ENCODE data around the gene GLS2. TPM values are rescaled to one million over a fixed set of nuclear protein-coding genes. Genes with fewer than 3 reads are reported as not detected.

The GLS2 gene
- total RNA-seq, 1 experiment from 2014 or later, result 14.8 TPM

DNA sequence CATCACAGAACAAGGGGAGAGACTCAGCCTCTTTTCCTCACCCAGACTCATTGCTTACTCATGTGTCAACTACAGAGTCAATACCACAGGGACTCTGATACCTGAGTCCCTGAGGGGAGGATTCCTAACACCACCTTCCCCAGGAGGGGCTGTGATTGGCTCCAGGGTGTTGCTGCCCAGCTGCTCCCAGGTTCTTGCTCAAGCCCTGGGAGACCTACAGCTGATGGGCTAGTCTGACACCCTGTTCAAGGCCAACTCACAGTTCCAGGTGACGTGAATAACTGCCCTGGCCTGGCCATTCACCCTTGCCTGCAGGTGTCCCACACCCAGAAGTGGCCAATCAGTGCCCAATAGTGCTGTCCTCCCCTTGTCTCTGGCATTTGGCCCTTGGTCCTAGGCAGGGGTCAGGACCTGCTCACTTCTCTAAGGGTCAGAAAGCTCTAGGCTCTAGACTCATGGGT lies 11.0 kb downstream of the GLS2 start:
- POLR2A ChIA-PET, result interaction anchor here (0.7 kb wide), 2 partner anchors 223 to 1040 kb away, joined by 5 to 8 read pairs; no protein-coding TSS in a partner anchor
- TF ChIP-seq, protein P1, sequence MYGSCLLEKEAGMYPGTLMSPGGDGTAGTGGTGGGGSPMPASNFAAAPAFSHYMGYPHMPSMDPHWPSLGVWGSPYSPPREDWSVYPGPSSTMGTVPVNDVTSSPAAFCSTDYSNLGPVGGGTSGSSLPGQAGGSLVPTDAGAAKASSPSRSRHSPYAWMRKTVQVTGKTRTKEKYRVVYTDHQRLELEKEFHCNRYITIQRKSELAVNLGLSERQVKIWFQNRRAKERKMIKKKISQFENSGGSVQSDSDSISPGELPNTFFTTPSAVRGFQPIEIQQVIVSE (CRISPR knock-in tag; IDR thresholded peaks at IDR 0.05; ENCODE audit: borderline replicate concordance), result no peak
- no peak for TF ChIP-seq ATF2 (CRISPR knock-in tag; IDR thresholded peaks at IDR 0.05; ENCODE audit: borderline replicate concordance, low read depth)
- TF ChIP-seq ZNF425 (CRISPR knock-in tag; conservative IDR thresholded peaks at IDR 0.05), result no peak
- TF ChIP-seq, protein P2, sequence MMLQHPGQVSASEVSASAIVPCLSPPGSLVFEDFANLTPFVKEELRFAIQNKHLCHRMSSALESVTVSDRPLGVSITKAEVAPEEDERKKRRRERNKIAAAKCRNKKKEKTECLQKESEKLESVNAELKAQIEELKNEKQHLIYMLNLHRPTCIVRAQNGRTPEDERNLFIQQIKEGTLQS (CRISPR knock-in tag; conservative IDR thresholded peaks at IDR 0.05), result no peak
- TF ChIP-seq ZNF281 (CRISPR knock-in tag; IDR thresholded peaks at IDR 0.05), result no peak
- no peak for TF ChIP-seq GRHL2 (CRISPR knock-in tag; IDR thresholded peaks at IDR 0.05; ENCODE audit: insufficient replicate concordance, severe bottlenecking)
- no peak for TF ChIP-seq FOXK1 (CRISPR knock-in tag; IDR thresholded peaks at IDR 0.05)
- TF ChIP-seq ZNF671 (CRISPR knock-in tag; IDR thresholded peaks at IDR 0.05), result no peak
- TF ChIP-seq FOXP1 (CRISPR knock-in tag; IDR thresholded peaks at IDR 0.05; ENCODE audit: borderline replicate concordance), result no peak
- no peak for TF ChIP-seq OVOL2 (CRISPR knock-in tag; IDR thresholded peaks at IDR 0.05; ENCODE audit: borderline replicate concordance)
- TF ChIP-seq SMAD3 (CRISPR knock-in tag; IDR thresholded peaks at IDR 0.05; ENCODE audit: borderline replicate concordance), result no peak
- TF ChIP-seq ETV6 (CRISPR knock-in tag; IDR thresholded peaks at IDR 0.05), result no peak
- TF ChIP-seq, protein P3, sequence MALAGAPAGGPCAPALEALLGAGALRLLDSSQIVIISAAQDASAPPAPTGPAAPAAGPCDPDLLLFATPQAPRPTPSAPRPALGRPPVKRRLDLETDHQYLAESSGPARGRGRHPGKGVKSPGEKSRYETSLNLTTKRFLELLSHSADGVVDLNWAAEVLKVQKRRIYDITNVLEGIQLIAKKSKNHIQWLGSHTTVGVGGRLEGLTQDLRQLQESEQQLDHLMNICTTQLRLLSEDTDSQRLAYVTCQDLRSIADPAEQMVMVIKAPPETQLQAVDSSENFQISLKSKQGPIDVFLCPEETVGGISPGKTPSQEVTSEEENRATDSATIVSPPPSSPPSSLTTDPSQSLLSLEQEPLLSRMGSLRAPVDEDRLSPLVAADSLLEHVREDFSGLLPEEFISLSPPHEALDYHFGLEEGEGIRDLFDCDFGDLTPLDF (CRISPR knock-in tag; IDR thresholded peaks at IDR 0.05), result no peak
- TF ChIP-seq ELF4 (CRISPR knock-in tag; IDR thresholded peaks at IDR 0.05; ENCODE audit: low read depth), result no peak
- no peak overlapping the region for H3K4me3 Mint-ChIP-seq

DNA sequence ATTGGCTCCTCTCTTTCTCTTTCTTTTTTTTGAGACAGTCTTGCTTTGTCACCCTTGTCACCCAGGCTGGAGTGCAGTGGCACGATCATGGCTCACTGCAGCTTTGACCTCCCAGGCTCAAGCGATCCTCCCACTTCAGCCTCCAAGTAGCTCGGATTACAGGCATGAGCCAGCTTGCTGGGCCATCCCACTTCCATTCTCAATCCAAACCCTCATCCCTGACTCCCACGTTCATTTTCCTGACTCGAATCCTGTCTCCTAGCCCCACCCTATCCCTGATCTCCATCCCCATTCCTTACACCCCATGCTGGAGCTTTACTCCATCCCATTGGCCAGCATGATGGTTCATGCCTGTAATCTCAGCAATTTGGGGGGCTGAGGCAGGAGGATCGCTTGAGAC lies 11.8 kb downstream of the GLS2 start:
- H3K9me3 Mint-ChIP-seq, result no peaks in the 10 kb centered on the region
- DNase-seq (ENCODE audit: low spot score), result no peak
- TF ChIP-seq, protein P4, sequence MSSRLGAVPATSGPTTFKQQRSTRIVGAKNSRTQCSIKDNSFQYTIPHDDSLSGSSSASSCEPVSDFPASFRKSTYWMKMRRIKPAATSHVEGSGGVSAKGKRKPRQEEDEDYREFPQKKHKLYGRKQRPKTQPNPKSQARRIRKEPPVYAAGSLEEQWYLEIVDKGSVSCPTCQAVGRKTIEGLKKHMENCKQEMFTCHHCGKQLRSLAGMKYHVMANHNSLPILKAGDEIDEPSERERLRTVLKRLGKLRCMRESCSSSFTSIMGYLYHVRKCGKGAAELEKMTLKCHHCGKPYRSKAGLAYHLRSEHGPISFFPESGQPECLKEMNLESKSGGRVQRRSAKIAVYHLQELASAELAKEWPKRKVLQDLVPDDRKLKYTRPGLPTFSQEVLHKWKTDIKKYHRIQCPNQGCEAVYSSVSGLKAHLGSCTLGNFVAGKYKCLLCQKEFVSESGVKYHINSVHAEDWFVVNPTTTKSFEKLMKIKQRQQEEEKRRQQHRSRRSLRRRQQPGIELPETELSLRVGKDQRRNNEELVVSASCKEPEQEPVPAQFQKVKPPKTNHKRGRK (CRISPR knock-in tag; IDR thresholded peaks at IDR 0.05; ENCODE audit: borderline replicate concordance), result no peak
- TF ChIP-seq, protein P5, sequence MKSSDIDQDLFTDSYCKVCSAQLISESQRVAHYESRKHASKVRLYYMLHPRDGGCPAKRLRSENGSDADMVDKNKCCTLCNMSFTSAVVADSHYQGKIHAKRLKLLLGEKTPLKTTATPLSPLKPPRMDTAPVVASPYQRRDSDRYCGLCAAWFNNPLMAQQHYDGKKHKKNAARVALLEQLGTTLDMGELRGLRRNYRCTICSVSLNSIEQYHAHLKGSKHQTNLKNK (CRISPR knock-in tag; IDR thresholded peaks at IDR 0.05), result no peak
- no peak overlapping the region for H3K27ac Mint-ChIP-seq
- ATAC-seq, result no peak
- H3K4me1 Mint-ChIP-seq, result no peaks in the 10 kb centered on the region
- ChIA-PET POLR2A (interaction anchor here (0.6 to 0.7 kb wide), 2 partner anchors 224 to 965 kb away, joined by 4 to 5 read pairs; no protein-coding TSS in a partner anchor), CTCF (interaction anchor here (0.7 to 1.2 kb wide), 3 partner anchors 13 to 160 kb away, joined by 3 to 4 read pairs (median 4); no protein-coding TSS in a partner anchor)
- H3K36me3 Mint-ChIP-seq, result peaks cover 13% of the 10 kb centered on the region
- H3K4me3 Mint-ChIP-seq, result no peak overlapping the region
- no peaks in the 10 kb centered on the region for H3K27me3 Mint-ChIP-seq (ENCODE audit: low read depth)

More for the DNA sequence above, 11.0 kb downstream of the GLS2 start:
- Mint-ChIP-seq H3K36me3 (peaks cover 11% of the 10 kb centered on the region), H3K27ac (no peak overlapping the region), H3K9me3 (no peaks in the 10 kb centered on the region), H3K4me1 (no peaks in the 10 kb centered on the region), H3K27me3 (ENCODE audit: low read depth) (no peaks in the 10 kb centered on the region)
- DNase-seq (ENCODE audit: low spot score), result no peak
- peak; percentile 44 for ATAC-seq
- CTCF ChIA-PET, result interaction anchor here (1.2 kb wide), 1 partner anchor 14 kb away, joined by 4 read pairs; no protein-coding TSS in a partner anchor
